Mononuclear cell (primary cell): ENCODE results near the gene MFAP3L. TPM values are rescaled to one million over a fixed set of nuclear protein-coding genes. Genes with fewer than 3 reads are reported as not detected.

Source experiments
- H3K27me3 ChIP-seq: 2 replicates; pipeline ENCODE4 v1.6.0; 2011; ENCODE audit warnings: low read length, control low read depth; ENCODE audit not compliant: insufficient read depth
- H3K4me1 ChIP-seq: 2 replicates; pipeline ENCODE4 v1.5.1; 2011; ENCODE audit warnings: mild to moderate bottlenecking, low read length, control low read depth; ENCODE audit not compliant: insufficient read depth
- H3K4me3 ChIP-seq: 2 replicates; pipeline ENCODE4 v1.5.1; 2011; ENCODE audit warnings: mild to moderate bottlenecking, low read length, moderate library complexity
- H3K9me3 ChIP-seq: 2 replicates; pipeline ENCODE4 v1.5.1; 2011; ENCODE audit warnings: low read depth, mild to moderate bottlenecking, control low read depth, low read length
- total RNA-seq: library from RNA; depleted of rRNA; stranded (reverse); fragments of >200 nt; gene quantifications from one replicate; pipeline ENCODE4 v1.2.3, GENCODE V29; 2012

The MFAP3L gene
- total RNA-seq, 1 donor, result 23.0 TPM

GRCh38 chr4:169985881-169986280 lies 40.3 kb downstream of the MFAP3L start:
- no peaks in the 10 kb centered on the region for H3K27me3 ChIP-seq
- H3K9me3 ChIP-seq, result no peaks in the 10 kb centered on the region
- no peaks in the 10 kb centered on the region for H3K4me1 ChIP-seq
- H3K4me3 ChIP-seq, result no peak overlapping the region

GRCh38 chr4:169984745-169985144 lies 41.5 kb downstream of the MFAP3L start:
- Histone ChIP-seq H3K4me1 (no peaks in the 10 kb centered on the region), H3K9me3 (no peaks in the 10 kb centered on the region), H3K27me3 (no peaks in the 10 kb centered on the region)

GRCh38 chr4:169984173-169984572 lies 42.0 kb downstream of the MFAP3L start:
- Histone ChIP-seq H3K9me3 (no peaks in the 10 kb centered on the region), H3K4me3 (no peak overlapping the region), H3K4me1 (no peaks in the 10 kb centered on the region), H3K27me3 (no peaks in the 10 kb centered on the region)

More at GRCh38 chr4:169984745-169985144, 41.5 kb downstream of the MFAP3L start:
- H3K4me3 ChIP-seq, result no peak overlapping the region

- Histone ChIP-seq H3K4me3 (no peak overlapping the region), H3K4me1 (no peaks in the 10 kb centered on the region), H3K27me3 (no peaks in the 10 kb centered on the region), H3K9me3 (no peaks in the 10 kb centered on the region)
Measured at GRCh38 chr4:169976951-169977350, 49.2 kb downstream of the MFAP3L start.

GRCh38 chr4:169975838-169976796 lies 50.1 kb downstream of the MFAP3L start:
- H3K27me3 ChIP-seq, result no peaks in the 10 kb centered on the region
- no peaks in the 10 kb centered on the region for H3K9me3 ChIP-seq
- no peaks in the 10 kb centered on the region for H3K4me1 ChIP-seq
- no peak overlapping the region for H3K4me3 ChIP-seq

GRCh38 chr4:169975131-169975837 lies 50.9 kb downstream of the MFAP3L start:
- Histone ChIP-seq H3K27me3 (no peaks in the 10 kb centered on the region), H3K9me3 (no peaks in the 10 kb centered on the region), H3K4me3 (no peak overlapping the region), H3K4me1 (no peaks in the 10 kb centered on the region)

- Histone ChIP-seq H3K9me3 (no peaks in the 10 kb centered on the region), H3K27me3 (no peaks in the 10 kb centered on the region), H3K4me3 (no peak overlapping the region), H3K4me1 (no peaks in the 10 kb centered on the region)
Measured at GRCh38 chr4:169971456-169972015, 54.7 kb downstream of the MFAP3L start.

GRCh38 chr4:169968999-169969398 lies 57.2 kb downstream of the MFAP3L start:
- H3K27me3 ChIP-seq, result no peaks in the 10 kb centered on the region
- H3K4me1 ChIP-seq, result no peaks in the 10 kb centered on the region
- H3K4me3 ChIP-seq, result no peak overlapping the region
- H3K9me3 ChIP-seq, result no peaks in the 10 kb centered on the region

GRCh38 chr4:169963998-169964397 lies 62.2 kb downstream of the MFAP3L start:
- H3K4me3 ChIP-seq, result no peak overlapping the region
- H3K9me3 ChIP-seq, result no peaks in the 10 kb centered on the region
- H3K27me3 ChIP-seq, result no peaks in the 10 kb centered on the region
- no peaks in the 10 kb centered on the region for H3K4me1 ChIP-seq

GRCh38 chr4:169959254-169959653 lies 66.9 kb downstream of the MFAP3L start:
- no peaks in the 10 kb centered on the region for H3K27me3 ChIP-seq
- H3K9me3 ChIP-seq, result no peaks in the 10 kb centered on the region
- H3K4me1 ChIP-seq, result no peaks in the 10 kb centered on the region
- H3K4me3 ChIP-seq, result no peak overlapping the region

- Histone ChIP-seq H3K4me1 (peaks cover under 1% of the 10 kb centered on the region), H3K9me3 (no peaks in the 10 kb centered on the region), H3K4me3 (no peak overlapping the region)
Measured at GRCh38 chr4:169958629-169959028, 67.6 kb downstream of the MFAP3L start.

GRCh38 chr4:169957785-169958184 lies 68.4 kb downstream of the MFAP3L start:
- Histone ChIP-seq H3K9me3 (no peaks in the 10 kb centered on the region), H3K4me1 (peaks cover 4% of the 10 kb centered on the region), H3K27me3 (no peaks in the 10 kb centered on the region), H3K4me3 (no peak overlapping the region)

More at GRCh38 chr4:169958629-169959028, 67.6 kb downstream of the MFAP3L start:
- no peaks in the 10 kb centered on the region for H3K27me3 ChIP-seq

GRCh38 chr4:169956091-169956843 lies 69.9 kb downstream of the MFAP3L start:
- H3K27me3 ChIP-seq, result no peaks in the 10 kb centered on the region
- no peaks in the 10 kb centered on the region for H3K9me3 ChIP-seq
- H3K4me3 ChIP-seq, result no peak overlapping the region
- peaks cover 9% of the 10 kb centered on the region for H3K4me1 ChIP-seq

- H3K27me3 ChIP-seq, result no peaks in the 10 kb centered on the region
- no peak overlapping the region for H3K4me3 ChIP-seq
- no peaks in the 10 kb centered on the region for H3K9me3 ChIP-seq
- peaks cover 9% of the 10 kb centered on the region for H3K4me1 ChIP-seq
Measured at GRCh38 chr4:169955521-169955920, 70.7 kb downstream of the MFAP3L start.
